Thymus (tissue), 11 donors: ENCODE results near the gene CLIP2. TPM values are rescaled to one million over a fixed set of nuclear protein-coding genes. Genes with fewer than 3 reads are reported as not detected.
"Not testable (repeated sequence)": the region's sequence is repeated elsewhere in the genome, so short reads cannot be mapped to it uniquely, and the experiment has no call there.

Experiments
- DNase-seq, 9 donors: peaks; one replicate each; pipeline ENCODE4 v3.0.0-alpha.2; 2013; ENCODE audit warnings: low spot score in 9 of 9, low read depth in 6 of 9, missing footprints in 1 of 9
- H3K27ac ChIP-seq, 2 donors: one replicate each; pipeline ENCODE4 v1.5.1; 2013; ENCODE audit warnings: control low read depth in 1 of 2, low read depth in 1 of 2, low read length in 1 of 2, mild to moderate bottlenecking in 1 of 2, moderate library complexity in 1 of 2
- H3K27me3 ChIP-seq, 2 donors: one replicate each; pipeline ENCODE4 v1.5.1; 2013; ENCODE audit warnings: low read length in 1 of 2; ENCODE audit not compliant: control insufficient read depth in 2 of 2, insufficient read depth in 1 of 2
- H3K36me3 ChIP-seq, 2 donors: one replicate each; pipeline ENCODE4 v1.5.1; 2013; ENCODE audit warnings: low read length in 1 of 2, mild to moderate bottlenecking in 1 of 2, moderate library complexity in 1 of 2; ENCODE audit not compliant: control insufficient read depth in 2 of 2, insufficient read depth in 2 of 2
- H3K4me1 ChIP-seq, 2 donors: one replicate each; pipeline ENCODE4 v1.5.1; 2013; ENCODE audit warnings: low read length in 2 of 2; ENCODE audit not compliant: control insufficient read depth in 2 of 2, insufficient read depth in 2 of 2
- H3K4me3 ChIP-seq, 2 donors: one replicate each; pipeline ENCODE4 v1.5.1; 2013; ENCODE audit warnings: low read length in 2 of 2, control low read depth in 1 of 2, mild to moderate bottlenecking in 1 of 2
- H3K9me3 ChIP-seq, 2 donors: one replicate each; pipeline ENCODE4 v1.5.1; 2013; ENCODE audit warnings: low read length in 1 of 2, mild to moderate bottlenecking in 1 of 2; ENCODE audit not compliant: control insufficient read depth in 2 of 2, insufficient read depth in 1 of 2
- WGBS: extraction: QIAGEN DNeasy Blood & Tissue Kit; methylation state at CpG from one replicate; pipeline ENCODE4 v1.1.7; 2013; 5-methylcytosine and 5-hydroxymethylcytosine counted together
- polyA plus RNA-seq: library from polyadenylated mRNA; stranded (reverse); fragments of 200-250 nt; gene quantifications from one replicate; pipeline ENCODE4 v1.2.3, GENCODE V29; 2013
- total RNA-seq: library from RNA; stranded (reverse); fragments of 120-200 nt; gene quantifications from one replicate; pipeline ENCODE4 v1.2.4, GENCODE V29; 2013
- donor health status: healthy.

The CLIP2 gene
- total and polyA plus RNA-seq, 2 donors, result 5.2 to 5.6 TPM

DNA sequence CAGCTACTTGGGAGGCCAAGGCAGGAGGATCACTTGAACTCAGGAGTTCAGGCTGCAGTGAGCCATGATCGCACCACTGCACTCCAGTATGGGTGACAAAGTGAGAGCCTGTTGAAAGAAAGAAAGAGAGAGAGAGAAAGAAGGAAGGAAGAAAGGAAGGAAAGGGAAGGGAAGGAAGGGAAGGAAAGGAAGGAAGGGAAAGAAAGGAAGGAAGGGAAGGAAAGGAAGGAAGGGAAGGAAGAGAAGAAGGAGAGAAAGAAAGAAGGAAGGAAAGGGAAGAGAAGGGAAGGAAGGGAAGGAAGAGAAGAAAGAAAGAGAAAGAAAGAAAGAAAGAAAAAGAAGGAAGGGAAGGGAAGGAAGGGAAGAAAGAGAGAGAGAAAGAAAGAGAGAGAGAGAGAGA, 61.5 kb downstream of the CLIP2 start:
- Histone ChIP-seq H3K27ac (no peak overlapping the region), H3K4me1 (no peaks in the 10 kb centered on the region), H3K27me3 (no peaks in the 10 kb centered on the region), H3K4me3 (no peak overlapping the region), H3K9me3 (no peaks in the 10 kb centered on the region), H3K36me3 (no peaks in the 10 kb centered on the region)
- WGBS, result 100% methylated on average over 1 of the region's 1 CpG
- no peak for DNase-seq

DNA sequence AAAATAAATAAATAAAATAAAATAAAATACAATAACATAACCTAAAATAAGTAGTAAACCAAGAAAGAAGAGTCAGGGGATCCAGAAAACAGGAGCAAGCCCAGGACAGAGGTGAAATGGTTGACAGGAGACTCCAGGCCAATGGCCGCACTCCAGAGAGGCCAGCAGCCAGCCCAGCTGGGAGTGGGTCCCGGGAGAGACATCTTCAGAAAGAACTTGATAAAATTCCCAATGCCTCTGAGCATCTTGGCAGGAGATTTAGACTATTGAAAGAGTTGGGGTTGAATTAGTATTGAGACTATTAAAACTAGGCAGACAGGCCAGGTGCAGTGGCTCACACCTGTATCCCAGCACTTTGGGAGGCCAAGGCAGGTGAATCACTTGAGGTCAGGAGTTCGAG, 62.6 kb downstream of the CLIP2 start:
- Histone ChIP-seq H3K4me1 (no peaks in the 10 kb centered on the region), H3K36me3 (peaks cover 0 to 5% of the 10 kb centered on the region in 2 donors), H3K27me3 (no peaks in the 10 kb centered on the region), H3K9me3 (peaks cover 3 to 8% of the 10 kb centered on the region in 2 donors), H3K4me3 (no peak overlapping the region), H3K27ac (no peak overlapping the region)
- 93% methylated on average over 3 of the region's 3 CpGs for WGBS
- no peak for DNase-seq

DNA sequence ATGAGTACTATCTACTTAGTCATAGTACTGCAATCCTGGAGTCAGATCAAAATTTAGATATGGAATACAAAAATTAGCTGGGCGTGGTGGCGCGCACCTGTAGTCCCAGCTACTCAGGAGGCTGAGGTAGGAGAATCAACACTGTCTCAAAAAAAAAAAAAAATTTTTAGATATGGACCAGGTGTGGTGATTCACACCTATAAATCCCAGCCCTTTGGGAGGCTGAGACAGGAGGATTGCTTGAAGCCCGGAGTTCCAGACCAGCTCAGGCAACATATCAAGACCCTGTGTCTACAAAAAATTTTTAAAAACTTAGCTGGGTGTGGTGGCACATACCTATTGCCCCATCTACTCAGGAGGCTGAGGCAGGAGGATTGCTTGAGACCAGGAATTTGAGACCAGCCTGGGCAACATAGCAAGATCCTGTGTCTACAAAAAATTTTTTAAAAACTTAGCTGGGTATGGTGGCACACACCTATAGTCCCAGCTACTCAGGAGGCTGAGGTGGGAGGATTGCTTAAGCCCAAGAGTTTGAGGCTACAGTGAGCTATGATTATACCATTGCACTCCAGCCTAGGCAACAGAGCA, 63.4 kb downstream of the CLIP2 start:
- 88% methylated on average over 4 of the region's 4 CpGs for whole genome bisulfite sequencing

DNA sequence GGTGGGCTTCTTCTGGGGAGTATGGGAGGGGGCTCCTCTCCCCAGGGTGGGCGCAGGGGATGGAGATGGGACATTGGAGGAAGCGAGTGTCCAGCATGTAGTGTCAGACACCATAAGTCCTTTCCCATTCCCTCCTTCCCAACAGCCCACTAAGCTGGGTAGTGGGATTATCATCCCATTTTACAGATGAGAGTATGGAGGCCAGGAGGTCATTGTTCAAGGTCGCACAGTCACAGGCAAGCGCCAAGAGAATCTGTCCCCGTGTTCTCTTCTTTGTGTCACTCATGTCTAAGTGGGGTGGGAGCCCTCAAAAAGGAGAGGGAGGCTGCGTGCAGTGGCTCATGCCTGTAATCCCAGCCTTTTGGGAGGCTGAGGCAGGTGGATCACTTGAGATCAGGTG, 64.8 kb downstream of the CLIP2 start:
- peaks cover 0 to 5% of the 10 kb centered on the region in 2 donors for H3K36me3 ChIP-seq
- no peaks in the 10 kb centered on the region for H3K4me1 ChIP-seq
- H3K9me3 ChIP-seq, result peaks cover 3 to 10% of the 10 kb centered on the region in 2 donors
- no peak overlapping the region for H3K27ac ChIP-seq
- no peak overlapping the region for H3K4me3 ChIP-seq
- 97% methylated on average over 6 of the region's 6 CpGs for WGBS
- no peak for DNase-seq
- no peaks in the 10 kb centered on the region for H3K27me3 ChIP-seq

More for the DNA sequence above, 63.4 kb downstream of the CLIP2 start:
- H3K4me1 ChIP-seq, H3K27me3 ChIP-seq, H3K4me3 ChIP-seq, H3K36me3 ChIP-seq, DNase-seq, H3K27ac ChIP-seq, H3K9me3 ChIP-seq: not testable (repeated sequence)

DNA sequence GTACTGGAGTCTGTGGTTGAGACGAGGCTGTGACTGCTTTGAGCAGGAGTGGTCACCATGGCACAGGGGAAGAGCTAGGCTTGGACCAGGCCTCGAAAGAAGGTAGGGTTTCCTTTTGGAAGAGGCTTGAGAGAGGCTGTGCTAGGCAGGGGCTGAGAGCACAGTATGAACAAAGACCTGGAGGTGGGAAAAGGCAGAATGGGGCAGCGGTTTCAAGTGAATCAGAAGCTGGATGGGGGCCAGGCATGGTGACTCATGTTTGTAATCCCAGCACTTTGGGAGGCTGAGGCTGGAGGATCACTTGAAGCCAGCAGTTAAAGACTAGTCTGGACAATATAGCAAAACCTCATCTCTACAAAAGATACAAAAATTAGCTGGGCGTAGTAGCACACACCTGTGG, 65.9 kb downstream of the CLIP2 start:
- Histone ChIP-seq H3K27me3 (no peaks in the 10 kb centered on the region), H3K4me3 (no peak overlapping the region), H3K4me1 (no peaks in the 10 kb centered on the region), H3K36me3 (peaks cover 0 to 6% of the 10 kb centered on the region in 2 donors), H3K9me3 (peaks cover 3 to 10% of the 10 kb centered on the region in 2 donors), H3K27ac (no peak overlapping the region)
- 94% methylated on average over 4 of the region's 4 CpGs for WGBS
- DNase-seq, result no peak

DNA sequence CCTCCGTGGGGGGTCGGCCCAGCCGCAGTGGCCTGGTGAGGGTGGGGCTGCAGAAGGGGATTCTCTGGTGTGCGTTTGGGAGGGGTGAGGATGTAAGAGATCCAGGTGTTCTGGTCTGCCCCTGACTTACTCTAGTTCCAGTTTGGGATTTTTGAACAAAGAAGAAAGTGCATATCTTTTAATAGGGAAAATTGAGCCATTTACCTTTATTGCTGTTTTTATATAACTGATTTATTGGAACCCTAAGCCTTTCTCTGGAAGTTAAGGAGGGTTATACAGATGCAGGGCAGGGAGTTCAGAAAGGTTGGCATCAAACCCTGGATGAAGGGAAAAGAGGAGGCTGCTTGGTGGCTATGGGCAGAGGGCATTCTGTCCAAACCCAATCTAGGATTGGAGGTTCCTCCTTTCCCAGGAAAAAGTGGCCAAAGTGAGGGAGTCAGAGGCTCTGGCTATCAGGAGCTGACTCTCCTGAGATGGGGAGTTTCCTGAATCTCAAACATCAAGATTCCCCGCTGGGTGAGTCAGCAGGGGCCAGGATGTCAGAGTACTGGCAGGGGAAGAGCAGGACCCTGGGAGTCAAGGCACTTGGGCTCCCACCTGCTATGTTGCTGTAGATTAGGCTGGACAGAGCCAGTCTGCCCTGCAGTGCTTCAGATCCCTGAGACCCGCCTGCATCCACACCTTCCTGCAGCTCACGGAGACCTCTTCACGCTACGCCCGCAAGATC, 67.5 kb downstream of the CLIP2 start:
- 98% methylated on average over 10 of the region's 10 CpGs for WGBS

DNA sequence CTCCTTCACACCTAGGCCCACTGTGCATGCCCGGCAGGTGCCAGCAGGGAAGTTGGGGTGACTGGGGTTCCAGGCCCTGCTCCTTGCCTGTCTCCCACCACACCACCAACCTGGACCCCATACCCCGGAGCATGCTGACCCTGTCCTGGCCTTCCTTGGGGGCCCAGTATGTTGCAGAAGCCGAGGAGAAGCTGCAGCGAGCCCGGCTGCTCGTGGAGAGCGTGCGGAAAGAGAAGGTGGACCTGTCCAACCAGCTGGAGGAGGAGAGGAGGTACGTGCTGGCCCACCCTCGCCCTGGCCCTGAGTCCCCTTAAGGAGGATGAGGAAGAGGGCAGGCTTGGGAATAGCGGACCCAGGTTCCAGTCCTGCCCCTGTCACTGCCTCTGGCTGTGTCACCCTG, 70.8 kb downstream of the CLIP2 start:
- Histone ChIP-seq H3K27me3 (no peaks in the 10 kb centered on the region), H3K27ac (no peak overlapping the region), H3K4me3 (no peak overlapping the region), H3K9me3 (peaks cover 3 to 10% of the 10 kb centered on the region in 2 donors), H3K4me1 (no peaks in the 10 kb centered on the region), H3K36me3 (peaks cover 3 to 8% of the 10 kb centered on the region in 2 donors)
- 97% methylated on average over 11 of the region's 11 CpGs for WGBS
- no peak for DNase-seq

More for the DNA sequence above, 67.5 kb downstream of the CLIP2 start:
- Histone ChIP-seq H3K4me3 (no peak overlapping the region), H3K27ac (no peak overlapping the region), H3K9me3 (peaks cover 3 to 10% of the 10 kb centered on the region in 2 donors), H3K36me3 (peaks cover 0 to 8% of the 10 kb centered on the region in 2 donors), H3K27me3 (no peaks in the 10 kb centered on the region), H3K4me1 (no peaks in the 10 kb centered on the region)
- no peak for DNase-seq

DNA sequence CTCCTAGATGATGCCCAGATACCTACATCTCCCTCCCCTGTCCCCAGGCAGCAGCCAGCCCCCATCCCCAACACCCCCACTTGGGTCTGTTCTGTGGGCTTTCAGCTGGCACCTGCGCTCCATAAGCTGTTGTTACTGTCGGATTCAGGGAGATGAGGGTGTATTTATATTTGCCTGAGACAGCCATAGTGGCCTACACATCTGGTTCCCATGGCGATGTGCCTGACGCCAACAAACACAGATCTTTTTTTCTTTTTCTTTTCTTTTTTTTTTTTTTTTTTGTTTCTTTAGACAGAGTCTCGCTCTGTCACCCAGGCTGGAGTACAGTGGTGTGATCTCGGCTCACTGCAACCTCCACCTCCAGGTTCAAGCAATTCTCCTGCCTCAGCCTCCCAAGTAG, 73.1 kb downstream of the CLIP2 start:
- Histone ChIP-seq H3K27me3 (no peaks in the 10 kb centered on the region), H3K4me1 (peaks cover 0 to 2% of the 10 kb centered on the region in 2 donors), H3K9me3 (peaks cover 0 to 5% of the 10 kb centered on the region in 2 donors), H3K4me3 (no peak overlapping the region), H3K36me3 (peaks cover 3% of the 10 kb centered on the region in 2 donors), H3K27ac (no peak overlapping the region)
- no peak for DNase-seq
- 96% methylated on average over 6 of the region's 6 CpGs for WGBS

DNA sequence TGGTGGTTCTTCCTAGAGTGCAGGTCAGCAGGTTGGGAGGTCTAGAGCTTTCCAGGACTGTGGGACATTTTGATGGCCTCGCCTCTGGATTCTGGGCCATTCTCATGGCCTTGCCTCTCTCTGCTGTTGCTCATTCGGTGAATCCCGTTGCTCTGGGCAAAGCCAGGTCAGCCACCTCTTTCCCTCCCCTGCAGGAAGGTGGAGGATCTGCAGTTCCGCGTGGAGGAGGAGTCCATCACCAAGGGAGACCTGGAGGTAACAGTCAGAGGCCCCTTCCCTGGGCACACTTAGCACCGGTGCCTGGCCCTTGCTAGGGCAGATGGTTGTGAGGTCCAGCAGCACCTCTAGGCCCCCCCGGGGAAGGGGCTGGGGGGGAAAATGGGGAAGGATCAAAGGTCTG, 74.9 kb downstream of the CLIP2 start:
- H3K27ac ChIP-seq, result no peak overlapping the region
- H3K9me3 ChIP-seq, result peaks cover 0 to 5% of the 10 kb centered on the region in 2 donors
- DNase-seq, result no peak
- no peaks in the 10 kb centered on the region for H3K27me3 ChIP-seq
- peaks cover 3% of the 10 kb centered on the region in 2 donors for H3K36me3 ChIP-seq
- H3K4me3 ChIP-seq, result no peak overlapping the region
- WGBS, result 98% methylated on average over 7 of the region's 7 CpGs
- peaks cover 0 to 2% of the 10 kb centered on the region in 2 donors for H3K4me1 ChIP-seq
